Stomach (tissue), 9 donors: ENCODE results near the gene FBXL7. TPM values are rescaled to one million over a fixed set of nuclear protein-coding genes. Genes with fewer than 3 reads are reported as not detected.

Experiments used
- DNase-seq, 2 donors: peaks; one replicate each; pipeline versions ENCODE4 v3.0.0 to v3.0.0-alpha.2; 2013 to 2019
- H3K27ac ChIP-seq, 5 donors: fragments of 200-600 bp in 4 of 5; sonication (generic) in 4 of 5; one replicate each; pipeline ENCODE4 v1.5.1; 2013 to 2019; ENCODE audit warnings: mild to moderate bottlenecking in 1 of 5, moderate library complexity in 1 of 5
- H3K27me3 ChIP-seq, 3 donors: fragments of 200-600 bp; sonication (generic); one replicate each; pipeline ENCODE4 v1.5.1; 2017 to 2019; ENCODE audit warnings: mixed run types in 1 of 3
- H3K36me3 ChIP-seq, 4 donors: fragments of 200-600 bp; sonication (generic); 1 replicate in 3 of 4; 2 replicates in 1 of 4; pipeline ENCODE4 v1.5.1; 2016 to 2019
- H3K4me1 ChIP-seq, 4 donors: fragments of 200-600 bp; sonication (generic); one replicate each; pipeline ENCODE4 v1.5.1; 2016 to 2019
- H3K4me3 ChIP-seq, 4 donors: fragments of 200-600 bp; sonication (generic) in 3 of 4; one replicate each; pipeline ENCODE4 v1.5.1; 2016 to 2019; ENCODE audit warnings: mild to moderate bottlenecking in 1 of 4
- H3K9me3 ChIP-seq, 4 donors: fragments of 200-600 bp; sonication (generic); one replicate each; pipeline ENCODE4 v1.5.1; 2016 to 2019
- CTCF ChIP-seq, 7 experiments: fragments of 450-650 bp in 4 of 7; fragments of 200-600 bp in 3 of 7; sonication (generic) in 3 of 7; IDR thresholded peaks; one replicate each; pipeline ENCODE4 v1.5.1; 2016 to 2019; ENCODE audit warnings: antibody characterized with exemption in 7 of 7, control low read depth in 2 of 7, mild to moderate bottlenecking in 1 of 7
- EP300 ChIP-seq: sonication (generic); formaldehyde crosslinking; IDR thresholded peaks from one replicate; pipeline ENCODE4 v1.6.1; 2017; ENCODE audit warnings: antibody characterized with exemption
- POLR2A ChIP-seq, 4 donors: fragments of 450-650 bp; IDR thresholded peaks; one replicate each; pipeline ENCODE4 v1.6.1; 2016; ENCODE audit warnings: antibody characterized with exemption in 4 of 4, control low read depth in 2 of 4, mild to moderate bottlenecking in 1 of 4, moderate library complexity in 1 of 4
- POLR2AphosphoS5 ChIP-seq, 3 donors: sonication (generic); formaldehyde crosslinking; IDR thresholded peaks; one replicate each; pipeline ENCODE4 v1.6.1; 2016; ENCODE audit warnings: antibody characterized with exemption in 3 of 3
- WGBS, 5 donors: extraction: QIAGEN DNeasy Blood & Tissue Kit in 3 of 5; methylation state at CpG; one replicate each; pipeline versions ENCODE4 v1.1.5 to v1.1.7; 2013 to 2018; 5-methylcytosine and 5-hydroxymethylcytosine counted together
- intact Hi-C: fragments of 100-400 bp; cut with DNase I; formaldehyde crosslinking; loops from one replicate; pipeline ENCODE4 v1.15.1; 2023; ENCODE audit warnings: low total_unique reads
- polyA plus RNA-seq, 3 donors: library from polyadenylated mRNA; stranded (reverse); fragments of 200-250 nt; gene quantifications; one replicate each; pipeline ENCODE4 v1.2.3, GENCODE V29; 2013
- total RNA-seq, 5 donors: library from RNA; depleted of rRNA; stranded (reverse); fragments of >200 nt; gene quantifications; one replicate each; pipeline versions ENCODE4 v1.1.0 to v1.2.3, GENCODE V29; 2014 to 2016
- donor health status: healthy with polysubstance abuse.
- donor health status: Bipolar disorder and iron deficiency.
- donor health status: healthy.

FBXL7 gene
- total and polyA plus RNA-seq, 8 donors = 3.6 to 17.1 (median 6.8) TPM

- no peak for TF ChIP-seq POLR2A (IDR thresholded peaks at IDR 0.05)
- TF ChIP-seq POLR2AphosphoS5 (IDR thresholded peaks at IDR 0.05) = no peak
- no peak for TF ChIP-seq CTCF (IDR thresholded peaks at IDR 0.05)
- no peak for TF ChIP-seq EP300
- no peak overlapping the region for H3K4me3 ChIP-seq
- H3K36me3 ChIP-seq = no peaks in the 10 kb centered on the region
- no peaks in the 10 kb centered on the region for H3K9me3 ChIP-seq
- H3K27ac ChIP-seq = no peak overlapping the region
- intact Hi-C loops = no loop called here
- peaks cover 0 to 14% (median 3%) of the 10 kb centered on the region in 4 donors for H3K4me1 ChIP-seq
- H3K27me3 ChIP-seq = no peaks in the 10 kb centered on the region
- no peak for DNase-seq
- 52 to 66% (median 54%) methylated on average over 5 of the region's 5 CpGs for WGBS, 5 donors
These were observed 216.0 kb downstream of the FBXL7 start for GRCh38 chr5:15715967-15716366.

DNA sequence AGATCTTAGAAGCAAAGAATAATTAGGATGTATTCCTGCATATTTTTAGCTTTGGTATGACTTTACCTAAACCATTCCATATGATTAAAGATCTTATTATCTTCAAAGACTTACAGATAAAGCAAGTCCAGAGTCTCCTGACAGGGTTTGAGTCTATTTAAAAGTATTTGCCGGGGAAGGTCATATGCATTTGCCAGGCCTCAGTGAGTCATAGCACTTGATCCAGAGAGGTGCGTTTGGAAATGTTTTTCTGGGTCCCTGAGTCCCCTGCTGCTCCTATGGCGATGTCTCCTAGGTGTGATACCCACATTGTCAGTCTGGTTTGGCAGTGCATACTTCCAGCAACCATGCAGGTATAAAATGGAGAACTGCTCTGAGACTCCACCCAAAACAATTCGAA is 217.0 kb downstream of the FBXL7 start:
- intact Hi-C loops = no loop called here
- H3K4me3 ChIP-seq = no peak overlapping the region
- H3K27ac ChIP-seq = no peak overlapping the region
- WGBS, 5 donors = 40 to 63% (median 53%) methylated on average over 4 of the region's 4 CpGs
- peaks cover 0 to 14% (median 3%) of the 10 kb centered on the region in 4 donors for H3K4me1 ChIP-seq
- H3K36me3 ChIP-seq = no peaks in the 10 kb centered on the region
- no peak for TF ChIP-seq CTCF (IDR thresholded peaks at IDR 0.05)
- TF ChIP-seq EP300 = no peak
- no peaks in the 10 kb centered on the region for H3K27me3 ChIP-seq
- no peak for DNase-seq
- no peaks in the 10 kb centered on the region for H3K9me3 ChIP-seq

DNA sequence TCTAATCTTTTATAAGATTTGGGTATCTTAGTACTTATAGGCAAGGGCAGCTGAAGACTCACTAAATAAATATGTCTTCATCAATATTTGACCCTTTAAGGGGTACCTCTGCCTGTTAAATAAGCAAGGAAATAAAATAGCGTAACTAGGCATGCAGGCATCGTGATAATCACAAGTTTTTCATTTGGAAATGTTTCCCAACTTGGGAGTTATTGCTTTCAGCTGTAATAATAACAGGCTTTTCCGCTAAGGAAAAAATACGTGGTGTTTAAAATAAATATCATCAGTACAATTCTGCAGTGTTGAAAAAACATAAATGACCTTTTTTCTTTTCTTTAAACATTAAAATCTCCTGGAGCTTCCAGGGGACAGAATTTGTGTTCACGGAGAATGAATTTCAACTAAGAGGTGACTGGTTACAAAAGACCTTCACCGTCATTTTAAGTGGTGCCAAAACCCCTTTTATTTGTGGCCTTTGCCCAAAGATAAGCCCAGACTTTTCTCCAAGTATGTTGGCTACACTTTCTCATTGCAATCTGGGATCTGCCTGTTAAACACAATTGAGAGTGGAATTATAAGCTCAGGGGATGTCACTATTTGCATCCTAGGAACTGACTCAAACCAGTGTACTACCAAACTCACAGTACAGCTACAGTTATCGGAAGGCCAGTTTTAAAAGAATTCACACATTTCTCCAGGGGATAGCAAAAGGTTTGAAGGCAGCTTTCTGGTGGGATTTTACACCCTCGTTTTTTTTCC is 218.6 kb downstream of the FBXL7 start:
- Histone ChIP-seq H3K4me3 (no peak overlapping the region), H3K27ac (no peak overlapping the region), H3K4me1 (peaks cover 0 to 14% (median 3%) of the 10 kb centered on the region in 4 donors), H3K9me3 (no peaks in the 10 kb centered on the region), H3K36me3 (no peaks in the 10 kb centered on the region), H3K27me3 (no peaks in the 10 kb centered on the region)
- no peak for TF ChIP-seq POLR2AphosphoS5 (IDR thresholded peaks at IDR 0.05)
- no peak for TF ChIP-seq CTCF (IDR thresholded peaks at IDR 0.05)
- no peak for TF ChIP-seq EP300
- TF ChIP-seq POLR2A (IDR thresholded peaks at IDR 0.05) = no peak
- DNase-seq = no peak
- 51 to 58% (median 55%) methylated on average over 8 of the region's 8 CpGs for WGBS, 5 donors
- intact Hi-C loops = no loop called here

DNA sequence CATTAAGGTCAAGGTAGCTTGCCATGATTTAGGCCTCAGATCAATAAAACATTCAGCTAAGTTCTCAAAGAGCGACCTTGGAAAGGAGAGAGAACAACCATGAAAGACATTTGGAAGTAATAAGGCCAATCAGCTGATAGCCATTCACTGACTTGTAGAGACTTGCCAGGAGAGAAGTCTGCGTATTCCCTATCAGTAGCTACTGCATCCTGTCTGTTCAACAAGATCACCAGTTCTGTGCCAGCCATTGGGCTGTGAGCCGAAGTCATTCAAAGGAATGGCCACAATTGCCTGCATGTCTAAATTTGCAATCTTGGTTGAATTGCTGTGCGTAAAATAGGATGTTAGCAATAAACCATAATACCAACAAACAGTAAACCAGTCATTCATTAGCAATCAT is 219.8 kb downstream of the FBXL7 start:
- Histone ChIP-seq H3K27me3 (no peaks in the 10 kb centered on the region), H3K27ac (no peak overlapping the region), H3K36me3 (no peaks in the 10 kb centered on the region), H3K4me1 (peaks cover 0 to 14% (median 3%) of the 10 kb centered on the region in 4 donors), H3K9me3 (peaks cover 0 to 4% (median 1%) of the 10 kb centered on the region in 4 donors), H3K4me3 (no peak overlapping the region)
- intact Hi-C loops = no loop called here
- no peak for DNase-seq
- TF ChIP-seq POLR2A (IDR thresholded peaks at IDR 0.05) (no peak), POLR2AphosphoS5 (IDR thresholded peaks at IDR 0.05) (no peak), EP300 (no peak), CTCF (IDR thresholded peaks at IDR 0.05) (no peak)
- 60 to 74% (median 68%) methylated on average over 4 of the region's 4 CpGs for WGBS, 5 donors
